Prostate gland (tissue), 2 donors: ENCODE results near the gene CAB39.

ENCODE experiments used
- CTCF ChIP-seq, 4 experiments: fragments of 200-600 bp in 2 of 4; fragments of 450-650 bp in 2 of 4; sonication (generic) in 2 of 4; IDR thresholded peaks; 1 replicate in 3 of 4; 2 replicates in 1 of 4; pipeline ENCODE4 v1.5.1; 2016 to 2019; ENCODE audit warnings: antibody characterized with exemption in 4 of 4, mild to moderate bottlenecking in 2 of 4, moderate library complexity in 2 of 4
- POLR2A ChIP-seq: fragments of 450-650 bp; IDR thresholded peaks from one replicate; pipeline ENCODE4 v1.6.1; 2016; ENCODE audit warnings: antibody characterized with exemption, mild to moderate bottlenecking

GRCh38 chr2:230821261-230821990, 108.8 kb downstream of the CAB39 start:
- TF ChIP-seq POLR2A = no peak
- TF ChIP-seq CTCF (IDR thresholded peaks at IDR 0.05) = no peak
